Measurements from ENCODE around the gene PAWR. TPM values are rescaled to one million over a fixed set of nuclear protein-coding genes. Genes with fewer than 3 reads are reported as not detected.
A peak's percentile ranks its signal among the peaks of the same experiment; 100 is the strongest.

Gene PAWR
- polyA plus RNA-seq, 2 of the 4 experiments (the other 2 are of a cell fraction): 40.8 to 55.2 TPM

DNA sequence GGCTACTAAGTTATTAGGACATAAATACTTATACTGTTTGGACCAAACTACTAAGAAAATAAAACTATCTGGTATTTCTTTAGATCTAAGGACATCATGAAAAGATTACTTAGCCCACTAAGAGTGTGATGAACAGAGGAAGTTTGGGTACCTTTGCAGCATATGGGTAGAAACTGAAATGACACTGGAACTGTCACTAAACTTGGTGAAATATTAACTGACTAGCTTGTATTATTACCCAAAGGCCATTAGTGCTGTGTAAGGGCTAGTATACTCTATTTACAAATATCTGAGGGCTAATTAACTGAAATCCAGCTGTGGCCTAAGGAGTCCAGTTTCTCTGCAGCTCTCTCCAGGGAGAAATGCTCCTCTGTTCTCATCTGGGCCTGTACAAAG is 45.5 kb downstream of the PAWR start:
- H3K4me2 ChIP-seq: peak overlapping the region; percentile 53
- no peak overlapping the region for H3K27ac ChIP-seq
- H3K9me3 ChIP-seq: no peaks in the 10 kb centered on the region
- POLR2A ChIA-PET: interaction anchor here (1.8 kb wide), 1 partner anchor 39 kb away, joined by 4 read pairs; no protein-coding TSS in a partner anchor
- FAIRE-seq (peak; percentile 28), DNase-seq (ENCODE audit: low read depth in 1 of 2, low spot score in 1 of 2) (no peak), ATAC-seq (peak; percentile 30 to 49; a peak in 3 of 6 replicates)
- TF ChIP-seq SMC3 (IDR thresholded peaks at IDR 0.05): no peak
- TF ChIP-seq ESRRA (IDR thresholded peaks at IDR 0.05; ENCODE audit: borderline replicate concordance, low read length): no peak
- no peak for TF ChIP-seq JUN (IDR thresholded peaks at IDR 0.05)
- no peak for TF ChIP-seq RCOR1 (IDR thresholded peaks at IDR 0.05; ENCODE audit: low read depth, low read length)
- TF ChIP-seq TFCP2L1 (CRISPR knock-in tag; IDR thresholded peaks at IDR 0.05): no peak
- TF ChIP-seq CHD4 (IDR thresholded peaks at IDR 0.05; ENCODE audit: borderline replicate concordance): no peak
- TF ChIP-seq ZSCAN20 (CRISPR knock-in tag; IDR thresholded peaks at IDR 0.05): no peak
- TF ChIP-seq KDM1A (IDR thresholded peaks at IDR 0.05; ENCODE audit: low read depth): no peak
- peaks cover 50% of the 10 kb centered on the region for H3K4me1 ChIP-seq
- CTCF ChIA-PET: interaction anchor here (1.3 to 1.7 kb wide), 2 partner anchors 13 to 225 kb away, joined by 3 to 6 read pairs; no protein-coding TSS in a partner anchor
- H3K4me3 ChIP-seq: no peak overlapping the region

DNA sequence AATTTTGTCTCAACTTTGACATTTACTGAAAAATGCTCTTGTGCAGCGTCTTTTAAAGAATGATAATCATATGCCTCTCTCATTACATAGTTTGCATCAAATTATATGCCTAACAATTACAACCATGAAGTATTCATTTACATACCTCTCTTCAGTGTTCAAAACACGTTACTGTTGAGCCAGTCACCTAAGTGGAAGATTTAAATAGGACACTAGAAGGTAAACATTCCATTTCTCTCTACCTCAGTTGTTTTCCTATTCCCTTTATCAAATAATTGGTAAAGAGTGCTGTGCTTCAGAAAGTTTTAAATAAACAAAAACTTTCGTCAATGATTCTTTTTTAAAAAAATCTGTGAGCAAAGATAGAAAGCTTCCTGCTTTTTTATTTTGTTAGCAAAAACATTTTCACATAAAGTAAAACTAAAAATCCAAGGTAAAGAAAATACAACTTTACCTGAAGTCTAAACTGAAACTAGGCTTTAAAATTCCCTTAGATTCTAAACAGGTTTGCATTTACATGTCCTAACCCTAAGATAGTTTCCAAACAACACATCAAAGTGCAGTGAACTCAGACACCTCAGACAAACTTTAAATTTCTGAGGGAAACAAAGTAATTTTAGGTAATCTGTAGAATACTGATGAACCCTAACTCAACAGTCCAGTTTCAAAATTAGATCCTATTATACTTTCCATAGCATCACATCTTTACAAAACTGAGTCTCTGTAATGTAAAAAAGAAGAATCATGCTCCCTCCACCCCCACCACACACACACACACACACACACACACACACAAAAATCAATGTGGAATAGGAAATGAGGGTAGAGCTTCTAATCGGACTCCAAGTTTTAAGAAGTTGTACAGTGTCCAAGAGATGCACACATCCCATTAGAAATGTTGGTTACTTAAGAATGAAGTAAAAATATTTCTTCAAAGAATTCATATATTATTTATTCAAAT is 46.2 kb downstream of the PAWR start:
- FAIRE-seq (peak; percentile 32), ATAC-seq (peak in 1 of 2 experiments; percentile 14; a peak in 2 of 6 replicates), DNase-seq (ENCODE audit: low read depth in 1 of 2, low spot score in 1 of 2) (no peak)
- Histone ChIP-seq H3K9me3 (no peaks in the 10 kb centered on the region), H3K27ac (no peak overlapping the region), H3K4me3 (no peak overlapping the region), H3K4me2 (peak overlapping the region; percentile 53), H3K4me1 (peaks cover 49% of the 10 kb centered on the region)
- ChIA-PET POLR2A (interaction anchor here (1.8 kb wide), 1 partner anchor 40 kb away, joined by 4 read pairs; no protein-coding TSS in a partner anchor), CTCF (interaction anchor here (1.7 kb wide), 1 partner anchor 224 kb away, joined by 6 read pairs; no protein-coding TSS in a partner anchor)
- TF ChIP-seq, protein P1, sequence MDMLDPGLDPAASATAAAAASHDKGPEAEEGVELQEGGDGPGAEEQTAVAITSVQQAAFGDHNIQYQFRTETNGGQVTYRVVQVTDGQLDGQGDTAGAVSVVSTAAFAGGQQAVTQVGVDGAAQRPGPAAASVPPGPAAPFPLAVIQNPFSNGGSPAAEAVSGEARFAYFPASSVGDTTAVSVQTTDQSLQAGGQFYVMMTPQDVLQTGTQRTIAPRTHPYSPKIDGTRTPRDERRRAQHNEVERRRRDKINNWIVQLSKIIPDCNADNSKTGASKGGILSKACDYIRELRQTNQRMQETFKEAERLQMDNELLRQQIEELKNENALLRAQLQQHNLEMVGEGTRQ (IDR thresholded peaks at IDR 0.05): no peak
- TF ChIP-seq, protein P2, sequence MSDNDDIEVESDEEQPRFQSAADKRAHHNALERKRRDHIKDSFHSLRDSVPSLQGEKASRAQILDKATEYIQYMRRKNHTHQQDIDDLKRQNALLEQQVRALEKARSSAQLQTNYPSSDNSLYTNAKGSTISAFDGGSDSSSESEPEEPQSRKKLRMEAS (IDR thresholded peaks at IDR 0.05): no peak
- no peak for TF ChIP-seq MAFK (IDR thresholded peaks at IDR 0.05; ENCODE audit: partially characterized antibody)
- TF ChIP-seq, protein P3, sequence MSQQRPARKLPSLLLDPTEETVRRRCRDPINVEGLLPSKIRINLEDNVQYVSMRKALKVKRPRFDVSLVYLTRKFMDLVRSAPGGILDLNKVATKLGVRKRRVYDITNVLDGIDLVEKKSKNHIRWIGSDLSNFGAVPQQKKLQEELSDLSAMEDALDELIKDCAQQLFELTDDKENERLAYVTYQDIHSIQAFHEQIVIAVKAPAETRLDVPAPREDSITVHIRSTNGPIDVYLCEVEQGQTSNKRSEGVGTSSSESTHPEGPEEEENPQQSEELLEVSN (IDR thresholded peaks at IDR 0.05; ENCODE audit: borderline replicate concordance, low read depth): no peak
- TF ChIP-seq JUN (IDR thresholded peaks at IDR 0.05): no peak
- no peak for TF ChIP-seq SREBF2 (IDR thresholded peaks at IDR 0.05)
- TF ChIP-seq, protein P4, sequence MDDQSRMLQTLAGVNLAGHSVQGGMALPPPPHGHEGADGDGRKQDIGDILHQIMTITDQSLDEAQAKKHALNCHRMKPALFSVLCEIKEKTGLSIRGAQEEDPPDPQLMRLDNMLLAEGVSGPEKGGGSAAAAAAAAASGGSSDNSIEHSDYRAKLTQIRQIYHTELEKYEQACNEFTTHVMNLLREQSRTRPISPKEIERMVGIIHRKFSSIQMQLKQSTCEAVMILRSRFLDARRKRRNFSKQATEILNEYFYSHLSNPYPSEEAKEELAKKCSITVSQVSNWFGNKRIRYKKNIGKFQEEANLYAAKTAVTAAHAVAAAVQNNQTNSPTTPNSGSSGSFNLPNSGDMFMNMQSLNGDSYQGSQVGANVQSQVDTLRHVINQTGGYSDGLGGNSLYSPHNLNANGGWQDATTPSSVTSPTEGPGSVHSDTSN (IDR thresholded peaks at IDR 0.05): no peak
- TF ChIP-seq, protein P5, sequence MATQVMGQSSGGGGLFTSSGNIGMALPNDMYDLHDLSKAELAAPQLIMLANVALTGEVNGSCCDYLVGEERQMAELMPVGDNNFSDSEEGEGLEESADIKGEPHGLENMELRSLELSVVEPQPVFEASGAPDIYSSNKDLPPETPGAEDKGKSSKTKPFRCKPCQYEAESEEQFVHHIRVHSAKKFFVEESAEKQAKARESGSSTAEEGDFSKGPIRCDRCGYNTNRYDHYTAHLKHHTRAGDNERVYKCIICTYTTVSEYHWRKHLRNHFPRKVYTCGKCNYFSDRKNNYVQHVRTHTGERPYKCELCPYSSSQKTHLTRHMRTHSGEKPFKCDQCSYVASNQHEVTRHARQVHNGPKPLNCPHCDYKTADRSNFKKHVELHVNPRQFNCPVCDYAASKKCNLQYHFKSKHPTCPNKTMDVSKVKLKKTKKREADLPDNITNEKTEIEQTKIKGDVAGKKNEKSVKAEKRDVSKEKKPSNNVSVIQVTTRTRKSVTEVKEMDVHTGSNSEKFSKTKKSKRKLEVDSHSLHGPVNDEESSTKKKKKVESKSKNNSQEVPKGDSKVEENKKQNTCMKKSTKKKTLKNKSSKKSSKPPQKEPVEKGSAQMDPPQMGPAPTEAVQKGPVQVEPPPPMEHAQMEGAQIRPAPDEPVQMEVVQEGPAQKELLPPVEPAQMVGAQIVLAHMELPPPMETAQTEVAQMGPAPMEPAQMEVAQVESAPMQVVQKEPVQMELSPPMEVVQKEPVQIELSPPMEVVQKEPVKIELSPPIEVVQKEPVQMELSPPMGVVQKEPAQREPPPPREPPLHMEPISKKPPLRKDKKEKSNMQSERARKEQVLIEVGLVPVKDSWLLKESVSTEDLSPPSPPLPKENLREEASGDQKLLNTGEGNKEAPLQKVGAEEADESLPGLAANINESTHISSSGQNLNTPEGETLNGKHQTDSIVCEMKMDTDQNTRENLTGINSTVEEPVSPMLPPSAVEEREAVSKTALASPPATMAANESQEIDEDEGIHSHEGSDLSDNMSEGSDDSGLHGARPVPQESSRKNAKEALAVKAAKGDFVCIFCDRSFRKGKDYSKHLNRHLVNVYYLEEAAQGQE (IDR thresholded peaks at IDR 0.05): no peak
- TF ChIP-seq ZNF302 (CRISPR knock-in tag; IDR thresholded peaks at IDR 0.05): no peak
- TF ChIP-seq CHD4 (IDR thresholded peaks at IDR 0.05; ENCODE audit: borderline replicate concordance): no peak
- TF ChIP-seq NR3C1 (IDR thresholded peaks at IDR 0.05): no peak
- WGBS (ENCODE audit: missing lambda C conversion rate): 29% methylated on average over 4 of the region's 4 CpGs
